Dendritic cell treated with granulocyte-macrophage colony-stimulating factor and Interleukin-4, amounts not matched to agents 40 ng/mL and 50 ng/mL, for 4 days (primary cell): Measurements from ENCODE around the gene ALDH1L2.

Source experiments
- H3K27ac Mint-ChIP-seq: one replicate; pipeline ENCODE4 v1.8.0; 2022; ENCODE audit warnings: mild to moderate bottlenecking, mixed read lengths
- H3K27me3 Mint-ChIP-seq: one replicate; pipeline ENCODE4 v1.8.0; 2022; ENCODE audit warnings: mild to moderate bottlenecking, mixed read lengths
- H3K36me3 Mint-ChIP-seq: one replicate; pipeline ENCODE4 v1.8.0; 2022; ENCODE audit warnings: low read depth, mixed read lengths
- H3K4me1 Mint-ChIP-seq: one replicate; pipeline ENCODE4 v1.8.0; 2022; ENCODE audit warnings: low read depth, mixed read lengths
- H3K4me3 Mint-ChIP-seq: one replicate; pipeline ENCODE4 v1.8.0; 2022; ENCODE audit warnings: mild to moderate bottlenecking, moderate library complexity, mixed read lengths
- H3K9me3 Mint-ChIP-seq: one replicate; pipeline ENCODE4 v1.8.0; 2022; ENCODE audit warnings: mixed read lengths
- intact Hi-C: fragments of 100-400 bp; cut with micrococcal nuclease; formaldehyde crosslinking; loops from one replicate; pipeline ENCODE4 v1.15.0; 2022

The ALDH1L2 gene

DNA sequence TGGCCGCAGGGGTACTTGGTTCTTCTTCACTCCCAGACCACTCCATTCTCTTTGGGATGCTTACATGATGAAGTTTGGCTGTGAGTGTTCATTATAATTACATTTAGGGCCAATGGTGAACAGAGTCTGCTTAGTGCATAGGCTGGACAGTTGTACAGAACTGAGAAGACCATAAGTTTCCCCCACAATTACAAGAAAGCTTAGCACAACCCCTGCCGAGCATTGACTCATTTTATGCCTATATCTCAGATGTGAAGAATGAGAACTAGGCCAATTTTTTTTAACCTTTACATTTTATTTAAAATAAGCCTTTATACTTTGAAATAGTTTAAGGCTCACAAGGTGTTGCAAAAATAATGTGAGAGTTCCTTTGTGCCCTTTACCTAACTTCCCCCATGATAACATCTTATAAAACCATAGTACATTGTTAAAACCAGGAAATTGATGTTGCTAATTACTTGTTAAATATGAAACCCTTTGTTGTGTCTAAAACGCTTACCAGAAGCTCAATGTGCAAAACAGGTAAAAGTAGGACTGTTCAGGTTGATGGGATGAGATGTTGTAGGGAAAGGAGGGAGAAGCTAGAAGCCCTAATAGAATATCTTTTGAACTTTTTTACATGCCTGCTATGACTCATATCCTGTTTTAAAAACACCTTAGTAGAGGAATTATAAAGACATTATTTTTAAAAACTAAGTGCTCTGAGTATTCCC is 47.2 kb downstream of the ALDH1L2 start:
- no peaks in the 10 kb centered on the region for H3K27me3 Mint-ChIP-seq
- H3K9me3 Mint-ChIP-seq: no peaks in the 10 kb centered on the region
- H3K4me1 Mint-ChIP-seq: peaks cover 6% of the 10 kb centered on the region
- H3K36me3 Mint-ChIP-seq: peaks cover 7% of the 10 kb centered on the region
- intact Hi-C loops: no loop called here
- H3K27ac Mint-ChIP-seq: no peak overlapping the region
- no peak overlapping the region for H3K4me3 Mint-ChIP-seq

DNA sequence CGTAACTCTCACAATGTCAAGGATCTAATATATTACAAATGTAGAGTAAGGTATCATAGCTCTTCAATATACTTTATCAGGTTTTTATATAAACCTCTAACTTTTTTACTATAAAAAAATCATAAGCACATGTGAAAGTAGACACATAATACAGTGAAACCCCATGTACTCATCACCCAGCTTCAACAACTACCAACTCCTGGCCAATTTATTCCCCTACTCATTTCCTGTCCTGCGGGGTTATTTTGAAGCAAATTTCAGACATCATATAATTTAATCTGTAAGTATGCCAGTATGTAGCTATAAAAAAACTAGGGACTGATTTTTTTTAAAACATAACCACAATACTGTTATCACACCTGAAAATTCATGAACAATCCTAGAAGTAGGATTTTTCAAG is 50.4 kb downstream of the ALDH1L2 start:
- peaks cover 13% of the 10 kb centered on the region for H3K36me3 Mint-ChIP-seq
- no peak overlapping the region for H3K27ac Mint-ChIP-seq
- H3K4me1 Mint-ChIP-seq: peaks cover 12% of the 10 kb centered on the region
- intact Hi-C loops: no loop called here
- H3K4me3 Mint-ChIP-seq: no peak overlapping the region
- H3K27me3 Mint-ChIP-seq: no peaks in the 10 kb centered on the region
- H3K9me3 Mint-ChIP-seq: no peaks in the 10 kb centered on the region

DNA sequence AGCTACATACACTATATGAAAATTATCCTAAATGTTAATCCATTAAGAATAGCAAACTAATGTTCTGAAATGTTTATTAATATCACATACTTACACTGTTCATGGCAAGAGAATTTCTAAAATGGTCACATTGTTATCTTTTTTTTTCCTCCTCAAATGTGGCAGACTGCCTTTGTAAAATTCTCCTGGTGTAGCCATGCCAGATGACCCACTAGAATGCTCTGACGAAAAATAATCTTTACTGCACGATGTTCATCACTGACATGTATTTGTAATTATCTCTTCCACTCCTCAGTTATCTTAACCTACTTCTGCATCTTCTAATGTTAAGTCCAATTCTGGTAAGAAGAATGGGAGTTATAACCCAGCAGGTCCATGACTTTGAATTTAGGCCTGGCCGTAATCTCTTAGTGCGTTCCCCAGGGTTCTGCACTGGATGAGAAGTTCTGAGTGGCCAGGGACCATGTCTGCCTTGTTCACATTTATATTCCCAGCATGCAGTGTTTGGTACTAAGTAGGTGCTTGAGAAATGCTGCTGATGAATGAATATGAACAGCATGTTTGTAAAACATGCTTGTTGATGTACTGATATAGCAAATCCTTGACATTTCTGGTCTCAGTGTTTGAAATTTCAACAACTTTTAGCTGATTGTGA is 51.4 kb downstream of the ALDH1L2 start:
- Mint-ChIP-seq H3K36me3 (peaks cover 7% of the 10 kb centered on the region), H3K27ac (no peak overlapping the region), H3K27me3 (no peaks in the 10 kb centered on the region), H3K4me3 (no peak overlapping the region), H3K9me3 (no peaks in the 10 kb centered on the region), H3K4me1 (peaks cover 12% of the 10 kb centered on the region)
- intact Hi-C loops: no loop called here

GRCh38 chr12:105030820-105031807 is 53.1 kb downstream of the ALDH1L2 start:
- peaks cover 12% of the 10 kb centered on the region for H3K4me1 Mint-ChIP-seq
- intact Hi-C loops: no loop called here
- no peaks in the 10 kb centered on the region for H3K27me3 Mint-ChIP-seq
- H3K27ac Mint-ChIP-seq: peak overlapping the region; percentile 88
- H3K36me3 Mint-ChIP-seq: peaks cover 13% of the 10 kb centered on the region
- H3K4me3 Mint-ChIP-seq: peak overlapping the region; percentile 53
- H3K9me3 Mint-ChIP-seq: no peaks in the 10 kb centered on the region

DNA sequence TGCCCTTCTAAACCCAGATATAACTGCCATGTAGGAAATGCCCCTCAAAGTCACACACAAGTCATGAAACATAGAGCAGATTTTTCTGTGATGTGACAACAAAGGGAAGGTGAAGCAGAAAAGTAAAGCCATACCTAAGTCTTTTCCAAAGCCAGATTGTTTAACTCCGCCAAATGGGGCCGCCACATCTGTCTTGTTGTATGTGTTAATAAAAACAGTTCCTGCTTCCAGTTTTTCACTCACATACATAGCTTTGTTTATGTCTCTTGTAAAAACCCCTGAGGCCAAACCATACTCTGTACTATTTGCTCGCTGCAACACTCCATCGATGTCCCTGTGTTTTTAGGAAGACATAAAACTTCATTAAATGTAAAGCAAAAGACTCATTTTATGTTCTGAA is 57.8 kb downstream of the ALDH1L2 start:
- intact Hi-C loops: no loop called here
- H3K4me1 Mint-ChIP-seq: peaks cover 7% of the 10 kb centered on the region
- no peaks in the 10 kb centered on the region for H3K9me3 Mint-ChIP-seq
- peaks cover 24% of the 10 kb centered on the region for H3K36me3 Mint-ChIP-seq
- no peaks in the 10 kb centered on the region for H3K27me3 Mint-ChIP-seq
- no peak overlapping the region for H3K4me3 Mint-ChIP-seq
- no peak overlapping the region for H3K27ac Mint-ChIP-seq

DNA sequence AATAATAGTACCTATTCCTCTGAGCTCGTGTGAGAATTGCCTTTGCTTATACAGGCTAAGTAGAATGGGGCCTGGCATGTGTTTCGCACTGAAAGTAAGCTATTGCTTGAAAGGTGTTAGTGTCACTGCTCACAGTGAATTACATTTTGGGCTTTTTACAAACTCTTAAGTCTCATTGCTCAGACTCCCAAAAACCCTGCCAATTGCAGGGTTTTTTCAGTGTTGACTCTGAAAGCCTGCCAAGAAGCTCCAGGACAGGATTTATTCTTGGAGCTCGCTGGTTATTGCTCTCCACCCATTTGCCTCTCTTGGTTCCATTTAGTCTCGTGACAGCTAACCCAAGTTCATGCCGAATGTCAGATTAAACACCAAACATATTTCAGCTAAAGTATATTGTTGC is 58.4 kb downstream of the ALDH1L2 start:
- Mint-ChIP-seq H3K27me3 (no peaks in the 10 kb centered on the region), H3K36me3 (peaks cover 28% of the 10 kb centered on the region), H3K27ac (no peak overlapping the region), H3K4me3 (no peak overlapping the region), H3K4me1 (peaks cover 2% of the 10 kb centered on the region), H3K9me3 (no peaks in the 10 kb centered on the region)
- intact Hi-C loops: no loop called here

GRCh38 chr12:105024928-105025327 is 59.3 kb downstream of the ALDH1L2 start:
- H3K9me3 Mint-ChIP-seq: no peaks in the 10 kb centered on the region
- intact Hi-C loops: no loop called here
- H3K4me1 Mint-ChIP-seq: no peaks in the 10 kb centered on the region
- H3K27ac Mint-ChIP-seq: no peak overlapping the region
- no peaks in the 10 kb centered on the region for H3K27me3 Mint-ChIP-seq
- H3K36me3 Mint-ChIP-seq: peaks cover 32% of the 10 kb centered on the region
- no peak overlapping the region for H3K4me3 Mint-ChIP-seq

- no peaks in the 10 kb centered on the region for H3K9me3 Mint-ChIP-seq
Observed at GRCh38 chr12:105020241-105020962, 63.9 kb downstream of the ALDH1L2 start.

DNA sequence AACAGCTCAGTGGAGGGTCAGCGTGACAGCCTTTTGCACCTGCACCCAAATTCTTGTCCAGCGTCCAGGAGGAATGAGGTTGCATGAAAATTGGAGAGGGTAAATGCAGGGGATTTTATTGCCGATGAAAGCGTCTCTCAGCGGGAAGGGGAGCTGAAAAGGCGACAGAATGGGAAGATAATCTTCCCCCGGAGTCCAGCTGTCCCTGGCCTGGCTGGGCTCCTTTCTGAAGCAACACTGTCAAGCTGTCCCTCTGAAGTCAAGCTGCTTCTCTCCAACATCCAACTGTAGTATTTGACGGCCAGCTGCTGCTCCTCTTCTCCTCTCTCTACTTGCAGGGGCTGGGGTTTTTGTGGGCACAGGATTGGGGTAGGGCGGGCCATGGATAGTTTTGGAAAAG is 65.5 kb downstream of the ALDH1L2 start:
- H3K9me3 Mint-ChIP-seq: no peaks in the 10 kb centered on the region
- no peak overlapping the region for H3K4me3 Mint-ChIP-seq
- no peak overlapping the region for H3K27ac Mint-ChIP-seq
- intact Hi-C loops: no loop called here
- H3K36me3 Mint-ChIP-seq: peaks cover 67% of the 10 kb centered on the region
- H3K27me3 Mint-ChIP-seq: no peaks in the 10 kb centered on the region
- peaks cover 2% of the 10 kb centered on the region for H3K4me1 Mint-ChIP-seq

More at GRCh38 chr12:105020241-105020962, 63.9 kb downstream of the ALDH1L2 start:
- H3K27ac Mint-ChIP-seq: no peak overlapping the region
- no peaks in the 10 kb centered on the region for H3K4me1 Mint-ChIP-seq
- peaks cover 56% of the 10 kb centered on the region for H3K36me3 Mint-ChIP-seq
- no peaks in the 10 kb centered on the region for H3K27me3 Mint-ChIP-seq
- H3K4me3 Mint-ChIP-seq: no peak overlapping the region
- intact Hi-C loops: no loop called here

- intact Hi-C loops: no loop called here
- Mint-ChIP-seq H3K9me3 (no peaks in the 10 kb centered on the region), H3K4me1 (peaks cover 5% of the 10 kb centered on the region), H3K36me3 (peaks cover 74% of the 10 kb centered on the region), H3K4me3 (no peak overlapping the region), H3K27ac (no peak overlapping the region), H3K27me3 (no peaks in the 10 kb centered on the region)
Observed at GRCh38 chr12:105018012-105018411, 66.2 kb downstream of the ALDH1L2 start.

- Mint-ChIP-seq H3K36me3 (peaks cover 80% of the 10 kb centered on the region), H3K27me3 (no peaks in the 10 kb centered on the region), H3K4me3 (no peak overlapping the region), H3K9me3 (peaks cover 25% of the 10 kb centered on the region), H3K4me1 (peaks cover 5% of the 10 kb centered on the region), H3K27ac (no peak overlapping the region)
- intact Hi-C loops: no loop called here
Observed at GRCh38 chr12:105015543-105015942, 68.7 kb downstream of the ALDH1L2 start.

DNA sequence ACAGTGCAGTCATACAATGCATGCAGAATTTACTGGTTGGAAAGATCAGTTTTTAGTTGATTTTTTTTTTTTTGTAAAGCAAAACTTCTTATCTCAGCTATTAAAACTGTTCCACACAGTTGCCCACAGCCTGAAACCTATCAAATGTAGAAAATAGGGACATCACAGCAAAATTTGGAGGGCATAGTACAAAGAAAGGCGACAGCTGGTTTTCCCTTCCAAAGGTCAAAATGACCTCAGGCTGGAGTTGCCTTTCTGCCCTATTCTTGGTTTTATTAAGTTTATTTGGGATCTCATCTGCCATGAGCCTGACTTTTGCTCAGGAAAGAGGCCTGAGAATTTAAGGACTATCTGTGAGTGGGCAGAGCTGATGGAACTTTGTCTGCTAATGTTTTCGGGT is 69.7 kb downstream of the ALDH1L2 start:
- H3K4me3 Mint-ChIP-seq: no peak overlapping the region
- peaks cover 89% of the 10 kb centered on the region for H3K36me3 Mint-ChIP-seq
- intact Hi-C loops: no loop called here
- H3K27ac Mint-ChIP-seq: no peak overlapping the region
- H3K9me3 Mint-ChIP-seq: peaks cover 34% of the 10 kb centered on the region
- H3K27me3 Mint-ChIP-seq: no peaks in the 10 kb centered on the region
- H3K4me1 Mint-ChIP-seq: peaks cover 5% of the 10 kb centered on the region

DNA sequence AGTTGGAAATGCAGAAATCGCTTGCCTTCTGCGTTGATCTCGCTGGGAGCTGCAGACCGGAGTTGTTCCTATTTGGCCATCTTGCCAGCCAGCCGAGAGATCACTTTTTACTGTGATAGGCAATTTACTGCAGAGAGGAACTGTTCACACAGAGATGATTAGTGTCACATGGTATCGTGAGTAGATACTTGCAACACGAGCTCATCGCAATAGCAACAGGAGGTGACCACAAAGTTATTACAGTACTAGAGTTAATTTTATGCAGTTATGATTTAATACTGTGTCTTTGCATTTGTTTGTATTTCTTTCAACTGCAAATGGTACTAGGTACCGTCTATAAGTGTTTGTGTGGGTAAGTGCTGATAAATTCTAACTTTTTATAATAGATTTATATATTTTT is 70.4 kb downstream of the ALDH1L2 start:
- Mint-ChIP-seq H3K4me3 (no peak overlapping the region), H3K27ac (no peak overlapping the region), H3K9me3 (peaks cover 41% of the 10 kb centered on the region)

More for the DNA sequence above, 70.4 kb downstream of the ALDH1L2 start:
- intact Hi-C loops: no loop called here
- Mint-ChIP-seq H3K36me3 (peaks cover 93% of the 10 kb centered on the region), H3K4me1 (peaks cover 5% of the 10 kb centered on the region), H3K27me3 (no peaks in the 10 kb centered on the region)
